Ishikawa (cell line): Measurements from ENCODE around the gene NFATC1.

Experiments
- CEBPB ChIP-seq: IDR thresholded peaks from 2 replicates; pipeline ENCODE4 v1.6.1; 2012
- CREB1 ChIP-seq: IDR thresholded peaks from 2 replicates; pipeline ENCODE4 v1.6.1; 2012; ENCODE audit warnings: low read depth
- EGR1 ChIP-seq: IDR thresholded peaks from 2 replicates; pipeline ENCODE4 v1.6.1; 2012
- EP300 ChIP-seq: IDR thresholded peaks from 2 replicates; pipeline ENCODE4 v1.6.1; 2012; ENCODE audit warnings: borderline replicate concordance
- FOXM1 ChIP-seq: IDR thresholded peaks from 2 replicates; pipeline ENCODE4 v1.6.1; 2012; ENCODE audit warnings: low read depth, borderline replicate concordance
- NFIC ChIP-seq: IDR thresholded peaks from 2 replicates; pipeline ENCODE4 v1.6.1; 2012
- RAD21 ChIP-seq: IDR thresholded peaks from 2 replicates; pipeline ENCODE4 v1.6.1; 2012; ENCODE audit warnings: low read depth
- REST ChIP-seq: IDR thresholded peaks from 2 replicates; pipeline ENCODE4 v1.6.1; 2012; ENCODE audit warnings: low read depth, mild to moderate bottlenecking
- TAF1 ChIP-seq: IDR thresholded peaks from 2 replicates; pipeline ENCODE4 v1.6.1; 2012; ENCODE audit warnings: low read depth, mild to moderate bottlenecking
- TCF12 ChIP-seq: IDR thresholded peaks from 2 replicates; pipeline ENCODE4 v1.6.1; 2012; ENCODE audit warnings: low read depth
- TEAD4 ChIP-seq: IDR thresholded peaks from 2 replicates; pipeline ENCODE4 v1.6.1; 2012
- USF1 ChIP-seq: IDR thresholded peaks from 2 replicates; pipeline ENCODE4 v1.6.1; 2012
- YY1 ChIP-seq: IDR thresholded peaks from 2 replicates; pipeline ENCODE4 v1.6.1; 2012; ENCODE audit warnings: low read depth
- ZBTB7A ChIP-seq: IDR thresholded peaks from 2 replicates; pipeline ENCODE4 v1.6.1; 2012; ENCODE audit warnings: low read depth
- TF ChIP-seq, protein P1 (sequence below): IDR thresholded peaks from 2 replicates; pipeline ENCODE4 v1.6.1; 2012

NFATC1 gene

DNA sequence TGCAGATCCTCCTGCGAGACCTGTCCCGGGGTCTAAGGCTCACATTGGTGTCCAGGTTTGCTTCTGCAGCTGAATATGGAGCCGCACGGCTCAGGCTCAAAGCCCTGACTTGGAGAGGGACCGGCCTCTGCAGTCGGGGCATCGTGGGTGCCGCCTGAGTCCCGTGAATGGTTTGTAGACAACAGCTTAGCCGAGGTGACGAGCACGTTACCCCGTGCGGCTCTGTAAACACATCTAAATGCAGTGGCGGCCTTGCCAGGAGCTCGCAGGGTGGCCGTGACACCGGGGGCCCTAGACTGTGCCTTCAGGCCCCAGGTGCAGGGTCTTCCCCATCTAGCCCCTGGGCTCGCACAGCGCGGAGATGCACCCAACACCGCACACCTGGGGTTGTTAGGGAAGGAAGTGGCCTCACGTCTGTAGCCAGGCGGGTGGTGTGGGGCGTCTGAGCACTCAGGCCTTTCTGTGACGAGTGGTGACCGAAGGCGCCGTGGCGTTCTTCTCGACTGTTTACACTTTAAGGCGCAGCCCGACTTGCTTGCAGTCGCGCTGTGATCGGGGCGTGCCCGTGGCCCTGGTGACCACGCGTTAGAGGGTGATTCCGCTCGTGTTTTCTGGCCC, 91.6 kb downstream of the NFATC1 start:
- no peak for TF ChIP-seq CEBPB
- TF ChIP-seq YY1: no peak
- TF ChIP-seq, protein P1, sequence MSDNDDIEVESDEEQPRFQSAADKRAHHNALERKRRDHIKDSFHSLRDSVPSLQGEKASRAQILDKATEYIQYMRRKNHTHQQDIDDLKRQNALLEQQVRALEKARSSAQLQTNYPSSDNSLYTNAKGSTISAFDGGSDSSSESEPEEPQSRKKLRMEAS: no peak
- no peak for TF ChIP-seq CREB1
- TF ChIP-seq TAF1: no peak
- TF ChIP-seq USF1: no peak
- no peak for TF ChIP-seq REST
- TF ChIP-seq EGR1: no peak
- TF ChIP-seq FOXM1: no peak
- TF ChIP-seq EP300: no peak
- TF ChIP-seq ZBTB7A: no peak
- TF ChIP-seq TCF12: no peak
- no peak for TF ChIP-seq RAD21
- TF ChIP-seq NFIC: no peak
- no peak for TF ChIP-seq TEAD4

- TF ChIP-seq YY1 (no peak), TCF12 (no peak), EP300 (no peak), NFIC (no peak), EGR1 (no peak), REST (no peak), TEAD4 (no peak), FOXM1 (no peak)
- TF ChIP-seq, protein P1: no peak
Observed at GRCh38 chr18:79487801-79488201, 92.1 kb downstream of the NFATC1 start.

DNA sequence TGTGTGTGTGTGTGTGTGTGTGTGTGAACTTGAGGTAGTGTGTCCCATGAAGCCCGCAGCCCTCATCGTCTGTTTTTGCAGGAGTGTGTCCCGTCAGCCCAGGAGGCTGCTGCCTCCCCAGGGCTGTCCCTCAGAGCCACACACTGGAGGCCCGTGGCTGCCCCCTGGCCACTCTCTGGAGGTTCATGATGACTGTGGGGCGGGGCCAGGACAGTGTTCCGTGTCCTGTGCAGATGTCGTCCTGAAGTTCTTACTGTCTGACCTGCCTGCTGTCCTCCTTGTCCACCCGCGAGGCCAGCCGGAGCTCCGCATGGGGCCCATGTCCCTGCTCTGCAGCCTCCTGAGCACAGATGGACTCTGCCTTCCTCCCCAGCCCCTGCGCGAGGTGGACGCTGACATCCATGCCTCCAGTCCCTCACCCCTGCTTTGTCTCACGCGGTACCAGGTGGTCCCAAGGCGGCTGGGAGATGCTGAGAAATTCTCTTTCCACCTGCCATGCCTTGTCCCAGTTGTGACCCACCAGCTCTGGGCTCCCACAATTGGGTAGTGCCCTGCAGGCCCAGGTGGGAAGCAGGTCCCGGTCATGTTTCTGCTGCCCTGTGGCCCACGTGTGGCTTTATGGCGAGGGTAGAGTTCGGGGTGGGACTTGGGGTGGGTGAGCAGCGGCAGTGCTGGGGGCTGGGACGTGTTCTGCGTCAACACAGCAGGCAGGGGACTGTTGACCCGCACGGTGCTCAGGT, 92.8 kb downstream of the NFATC1 start:
- TF ChIP-seq CEBPB (no peak), ZBTB7A (no peak)

- TF ChIP-seq TCF12 (no peak), REST (no peak), EP300 (no peak)
Observed at GRCh38 chr18:79489051-79489898, 93.5 kb downstream of the NFATC1 start.
